Ovary (tissue), 3 donors: Measurements from ENCODE around the gene GK.

Source experiments
- CTCF ChIP-seq, 3 donors: fragments of 450-650 bp in 2 of 3; fragments of 200-600 bp in 1 of 3; IDR thresholded peaks; one replicate each; pipeline versions ENCODE4 v1.5.1 to v1.8.0; 2016 to 2022; ENCODE audit warnings: antibody characterized with exemption in 3 of 3, mild to moderate bottlenecking in 1 of 3
- POLR2A ChIP-seq: fragments of 450-650 bp; IDR thresholded peaks from one replicate; pipeline ENCODE4 v1.6.1; 2017; ENCODE audit warnings: antibody characterized with exemption, mild to moderate bottlenecking, moderate library complexity
- donor health status: DM: no; HTN: no; CAD: no.

- TF ChIP-seq CTCF (IDR thresholded peaks at IDR 0.05) (no peak), POLR2A (no peak)
These were observed 40.9 kb downstream of the GK start for GRCh38 chrX:30693999-30694650.
